GM10266 (cell line): ENCODE results near the gene GRHL3.

ENCODE experiments used
- DNase-seq: peaks from one replicate; pipeline ENCODE4 v3.0.0; 2012; ENCODE audit errors: extremely low spot score
- CTCF ChIP-seq: IDR thresholded peaks from 2 replicates; pipeline ENCODE4 v1.5.1; 2012; ENCODE audit warnings: mild to moderate bottlenecking, low read depth; ENCODE audit not compliant: control insufficient read depth, insufficient read depth; ENCODE audit errors: missing control alignments

Gene GRHL3

DNA sequence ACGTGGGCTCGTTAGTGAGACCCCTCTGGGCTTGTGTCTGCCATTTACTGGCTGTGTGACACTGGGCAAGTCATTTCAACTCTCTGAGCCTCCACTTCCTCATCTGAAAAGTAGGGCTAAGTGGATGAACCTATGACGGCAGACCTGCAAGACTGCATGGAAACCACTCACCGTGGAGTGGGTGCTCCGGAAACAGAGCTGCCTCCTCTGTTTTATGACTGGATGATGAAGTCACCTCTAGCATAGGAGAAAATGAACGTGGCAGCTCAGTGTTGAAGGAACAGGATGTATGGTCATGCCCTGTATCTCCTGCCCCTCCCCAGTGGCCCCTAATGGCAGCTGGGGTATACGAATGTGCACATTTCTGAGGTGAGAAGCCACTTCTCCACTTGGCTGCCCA lies 53.9 kb downstream of the GRHL3 start:
- peak; percentile 52 for DNase-seq

GRCh38 chr1:24373710-24374109 lies 54.6 kb downstream of the GRHL3 start:
- no peak for DNase-seq
- no peak for TF ChIP-seq CTCF

More for the DNA sequence above, 53.9 kb downstream of the GRHL3 start:
- no peak for TF ChIP-seq CTCF

- TF ChIP-seq CTCF = no peak
- DNase-seq = no peak
These were observed 56.0 kb downstream of the GRHL3 start for GRCh38 chr1:24374891-24375786.

GRCh38 chr1:24379733-24380315 lies 60.7 kb downstream of the GRHL3 start:
- no peak for TF ChIP-seq CTCF
- no peak for DNase-seq

- DNase-seq = no peak
- no peak for TF ChIP-seq CTCF
These were observed 61.4 kb downstream of the GRHL3 start for GRCh38 chr1:24380508-24380907.

GRCh38 chr1:24381256-24381655 lies 62.1 kb downstream of the GRHL3 start:
- no peak for DNase-seq
- no peak for TF ChIP-seq CTCF

GRCh38 chr1:24382165-24382577 lies 63.0 kb downstream of the GRHL3 start:
- no peak for DNase-seq
- no peak for TF ChIP-seq CTCF
